ENCODE data around the gene CEP112.
"Not testable (repeated sequence)": the region's sequence is repeated elsewhere in the genome, so short reads cannot be mapped to it uniquely, and the experiment has no call there.

Gene CEP112

DNA sequence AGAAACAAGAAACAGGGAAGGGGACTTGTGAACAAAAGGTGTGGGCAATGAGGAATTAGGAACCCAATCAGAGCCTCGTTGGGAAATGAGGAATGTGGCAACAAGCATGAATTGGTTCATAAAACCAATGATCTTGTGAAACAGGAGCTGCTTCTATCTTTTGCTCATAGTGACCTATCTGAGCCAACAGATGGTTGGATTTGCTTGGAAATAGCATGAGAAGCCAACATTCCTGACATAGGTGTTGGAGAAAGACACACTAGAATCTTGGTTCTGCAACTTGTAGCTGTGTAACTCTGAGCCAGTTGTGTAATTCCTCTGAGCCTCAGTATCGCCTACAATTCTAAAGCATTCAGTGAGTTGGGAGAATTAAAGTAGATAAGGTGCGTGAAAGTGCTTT lies 378.6 kb downstream of the CEP112 start:
- in situ Hi-C loops (cut with HindIII; ENCODE audit: low sequenced_read_pairs), result no loop called here
- no peak overlapping the region for H3K4me3 ChIP-seq (ENCODE audit: low read depth, low read length)
- no peak for DNase-seq (ENCODE audit: low read depth, low spot score)
- TF ChIP-seq, protein P1, sequence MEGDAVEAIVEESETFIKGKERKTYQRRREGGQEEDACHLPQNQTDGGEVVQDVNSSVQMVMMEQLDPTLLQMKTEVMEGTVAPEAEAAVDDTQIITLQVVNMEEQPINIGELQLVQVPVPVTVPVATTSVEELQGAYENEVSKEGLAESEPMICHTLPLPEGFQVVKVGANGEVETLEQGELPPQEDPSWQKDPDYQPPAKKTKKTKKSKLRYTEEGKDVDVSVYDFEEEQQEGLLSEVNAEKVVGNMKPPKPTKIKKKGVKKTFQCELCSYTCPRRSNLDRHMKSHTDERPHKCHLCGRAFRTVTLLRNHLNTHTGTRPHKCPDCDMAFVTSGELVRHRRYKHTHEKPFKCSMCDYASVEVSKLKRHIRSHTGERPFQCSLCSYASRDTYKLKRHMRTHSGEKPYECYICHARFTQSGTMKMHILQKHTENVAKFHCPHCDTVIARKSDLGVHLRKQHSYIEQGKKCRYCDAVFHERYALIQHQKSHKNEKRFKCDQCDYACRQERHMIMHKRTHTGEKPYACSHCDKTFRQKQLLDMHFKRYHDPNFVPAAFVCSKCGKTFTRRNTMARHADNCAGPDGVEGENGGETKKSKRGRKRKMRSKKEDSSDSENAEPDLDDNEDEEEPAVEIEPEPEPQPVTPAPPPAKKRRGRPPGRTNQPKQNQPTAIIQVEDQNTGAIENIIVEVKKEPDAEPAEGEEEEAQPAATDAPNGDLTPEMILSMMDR (IDR thresholded peaks at IDR 0.05; ENCODE audit: low read depth, low read length), result no peak

DNA sequence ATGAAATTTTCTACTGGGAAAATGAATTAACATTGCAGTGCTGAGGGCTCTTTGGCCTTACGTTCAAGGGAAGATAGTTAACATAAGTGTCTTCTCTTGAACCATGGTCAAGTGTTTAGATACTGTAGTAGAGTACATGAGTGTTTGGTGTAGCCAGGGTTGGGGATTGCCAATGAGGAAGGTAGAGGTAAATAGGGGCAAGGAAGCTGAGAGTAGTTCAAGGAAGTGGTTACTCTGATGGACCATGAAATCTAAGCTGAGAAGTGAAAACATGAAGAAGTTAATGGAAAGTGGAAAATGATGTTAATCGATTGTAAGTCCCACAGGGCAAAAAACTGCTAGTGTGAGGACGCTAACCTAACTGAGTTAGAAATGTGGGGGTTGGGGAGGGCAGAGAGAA lies 380.9 kb downstream of the CEP112 start:
- in situ Hi-C loops (cut with HindIII; ENCODE audit: low sequenced_read_pairs), result no loop called here
- no peak for DNase-seq (ENCODE audit: low read depth, low spot score)
- H3K4me3 ChIP-seq (ENCODE audit: low read depth, low read length), result no peak overlapping the region
- TF ChIP-seq, protein P1 (IDR thresholded peaks at IDR 0.05; ENCODE audit: low read depth, low read length), result no peak

DNA sequence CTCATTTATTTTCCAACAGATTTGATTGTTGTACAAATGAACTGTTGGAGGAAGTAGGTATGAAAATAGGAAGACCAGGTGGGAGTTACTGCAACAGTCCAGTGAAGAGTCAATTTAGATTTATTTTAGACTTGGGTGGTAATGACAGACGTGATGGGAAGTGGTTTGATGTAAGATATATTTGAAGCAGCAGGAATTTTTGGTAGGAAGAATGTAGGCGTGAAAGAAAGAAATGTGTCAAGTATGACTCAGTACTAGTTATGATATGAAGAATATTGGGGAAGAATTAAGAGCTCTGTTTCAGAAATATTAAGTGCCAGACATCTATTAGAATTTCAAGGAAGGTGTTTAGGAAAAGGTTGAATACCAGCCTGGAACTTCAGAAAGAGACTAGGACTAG lies 382.6 kb downstream of the CEP112 start:
- no peak for DNase-seq (ENCODE audit: low read depth, low spot score)
- H3K4me3 ChIP-seq (ENCODE audit: low read depth, low read length), result no peak overlapping the region
- TF ChIP-seq, protein P1 (IDR thresholded peaks at IDR 0.05; ENCODE audit: low read depth, low read length), result no peak
- in situ Hi-C loops (cut with HindIII; ENCODE audit: low sequenced_read_pairs), result no loop called here

DNA sequence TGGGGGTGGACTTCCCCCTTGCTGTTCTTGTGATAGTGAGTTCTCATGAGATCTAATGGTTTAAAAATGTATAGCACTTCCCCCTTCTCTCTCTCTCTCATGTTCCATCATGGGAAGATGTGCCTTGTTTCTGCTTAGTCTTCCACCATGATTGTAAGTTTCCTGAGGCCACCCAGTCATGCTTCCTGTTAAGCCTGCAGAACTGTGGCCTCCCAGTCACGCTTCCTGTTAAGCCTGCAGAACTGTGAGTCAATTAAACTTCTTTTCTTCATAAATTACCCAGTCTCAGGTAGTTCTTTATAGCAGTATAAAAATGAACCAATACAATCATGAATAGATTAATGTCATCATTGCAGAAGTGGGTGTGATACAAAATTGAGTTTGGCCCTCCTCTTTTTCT lies 383.4 kb downstream of the CEP112 start:
- H3K4me3 ChIP-seq (ENCODE audit: low read depth, low read length); in situ Hi-C loops (cut with HindIII; ENCODE audit: low sequenced_read_pairs); DNase-seq (ENCODE audit: low read depth, low spot score): not testable (repeated sequence)

DNA sequence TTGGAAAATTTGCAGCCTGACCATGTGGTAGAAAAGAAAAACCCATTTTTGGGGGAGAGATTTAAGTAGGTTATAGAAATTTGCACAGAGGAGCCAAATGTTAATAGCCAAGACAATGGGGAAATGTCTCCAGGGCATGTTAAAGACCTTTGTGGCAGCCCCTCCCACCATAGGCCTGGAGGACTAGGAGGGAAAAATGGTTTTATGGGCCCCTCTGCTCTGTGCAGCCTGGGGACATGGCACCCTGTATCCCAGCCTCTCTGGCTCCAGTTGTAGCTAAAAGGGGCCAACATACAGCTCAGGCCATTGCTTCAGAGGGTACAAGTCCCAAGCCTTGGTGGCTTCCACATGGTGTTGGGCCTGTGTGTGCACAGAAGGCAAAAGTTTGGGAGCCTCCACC lies 384.6 kb downstream of the CEP112 start:
- in situ Hi-C loops (cut with HindIII; ENCODE audit: low sequenced_read_pairs), result no loop called here
- TF ChIP-seq, protein P1 (IDR thresholded peaks at IDR 0.05; ENCODE audit: low read depth, low read length), result no peak
- no peak overlapping the region for H3K4me3 ChIP-seq (ENCODE audit: low read depth, low read length)
- no peak for DNase-seq (ENCODE audit: low read depth, low spot score)

DNA sequence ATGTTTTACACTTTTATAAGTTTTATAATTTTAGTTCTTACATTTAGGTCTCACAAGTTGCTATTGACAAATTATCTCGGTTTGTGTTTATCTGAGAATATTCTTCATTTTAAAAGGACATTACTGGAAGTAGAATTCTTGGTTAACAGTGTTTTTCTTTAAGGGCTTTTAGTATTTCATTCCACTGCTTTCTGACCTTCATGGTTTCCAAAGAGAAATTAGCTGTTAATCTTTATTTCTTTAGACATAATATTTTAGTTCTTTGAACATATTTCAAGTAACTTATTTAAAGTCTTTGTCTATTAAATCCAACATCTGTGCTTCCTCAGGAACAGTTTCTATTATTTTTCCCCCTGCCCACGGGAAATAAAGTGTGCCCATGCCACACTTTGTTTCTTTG lies 390.4 kb downstream of the CEP112 start:
- TF ChIP-seq, protein P1 (IDR thresholded peaks at IDR 0.05; ENCODE audit: low read depth, low read length), result no peak
- DNase-seq (ENCODE audit: low read depth, low spot score), result no peak
- no peak overlapping the region for H3K4me3 ChIP-seq (ENCODE audit: low read depth, low read length)
- in situ Hi-C loops (cut with HindIII; ENCODE audit: low sequenced_read_pairs), result no loop called here

DNA sequence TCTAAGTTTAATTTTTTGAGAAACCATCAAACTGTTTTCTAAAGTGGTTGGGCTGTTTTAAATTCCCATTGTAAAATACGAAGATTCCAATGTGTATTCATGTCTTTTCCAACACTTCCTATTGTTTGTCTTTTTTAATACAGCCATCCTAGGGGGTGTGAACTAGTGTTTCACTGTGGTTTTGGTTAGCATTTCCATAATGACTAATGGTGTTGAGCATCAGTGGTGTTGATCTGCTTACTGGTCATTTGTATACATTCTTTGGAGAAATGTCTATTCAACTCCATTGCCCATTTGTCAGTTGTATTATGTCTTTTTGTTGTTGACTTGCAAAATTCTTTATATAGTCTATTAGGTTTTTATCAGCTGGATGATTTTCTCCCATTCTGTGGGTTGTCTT lies 391.3 kb downstream of the CEP112 start:
- in situ Hi-C loops (cut with HindIII; ENCODE audit: low sequenced_read_pairs), result no loop called here
- no peak for DNase-seq (ENCODE audit: low read depth, low spot score)
- no peak overlapping the region for H3K4me3 ChIP-seq (ENCODE audit: low read depth, low read length)

More for the DNA sequence above, 391.3 kb downstream of the CEP112 start:
- TF ChIP-seq, protein P1 (IDR thresholded peaks at IDR 0.05; ENCODE audit: low read depth, low read length), result no peak
